H9 (cell line): Measurements from ENCODE around the gene TERC. TPM values are rescaled to one million over a fixed set of nuclear protein-coding genes. Genes with fewer than 3 reads are reported as not detected.

ENCODE experiments used
- DNase-seq: peaks from one replicate; pipeline ENCODE4 v3.0.0-alpha.2; 2017
- H2AFZ ChIP-seq: one replicate; pipeline ENCODE4 v1.6.1; 2013; ENCODE audit warnings: mild to moderate bottlenecking, low read length, control low read depth, moderate library complexity
- H2AK5ac ChIP-seq: 2 replicates; pipeline ENCODE4 v1.6.1; 2013; ENCODE audit warnings: low read length, control low read depth, mixed read lengths; ENCODE audit not compliant: insufficient read length
- H2BK120ac ChIP-seq: one replicate; pipeline ENCODE4 v1.6.1; 2013; ENCODE audit warnings: low read depth, mild to moderate bottlenecking, low read length, control low read depth, inconsistent platforms; ENCODE audit not compliant: poor library complexity, severe bottlenecking
- H2BK12ac ChIP-seq: 2 replicates; pipeline ENCODE4 v1.6.1; 2013; ENCODE audit warnings: low read length, control low read depth, mixed read lengths, low read depth; ENCODE audit not compliant: insufficient read length
- H2BK15ac ChIP-seq: 2 replicates; pipeline ENCODE4 v1.6.1; 2013; ENCODE audit warnings: low read depth, low read length, control low read depth
- H2BK20ac ChIP-seq: one replicate; pipeline ENCODE4 v1.6.1; 2013; ENCODE audit warnings: low read depth, mild to moderate bottlenecking, low read length, control low read depth, inconsistent platforms; ENCODE audit not compliant: poor library complexity, severe bottlenecking
- H2BK5ac ChIP-seq: 2 replicates; pipeline ENCODE4 v1.6.1; 2013; ENCODE audit warnings: low read length, control low read depth, mixed read lengths; ENCODE audit not compliant: insufficient read length
- H3K14ac ChIP-seq: 2 replicates; pipeline ENCODE4 v1.6.1; 2013; ENCODE audit warnings: low read length, control low read depth; ENCODE audit not compliant: insufficient read depth
- H3K18ac ChIP-seq: 2 replicates; pipeline ENCODE4 v1.6.1; 2013; ENCODE audit warnings: low read depth, mild to moderate bottlenecking, mixed read lengths, low read length, control low read depth; ENCODE audit not compliant: insufficient read length
- H3K23ac ChIP-seq: 2 replicates; pipeline ENCODE4 v1.6.1; 2013; ENCODE audit warnings: low read length, control low read depth, mixed read lengths, low read depth; ENCODE audit not compliant: insufficient read length
- H3K23me2 ChIP-seq: 2 replicates; pipeline ENCODE4 v1.6.1; 2013; ENCODE audit warnings: low read depth, mild to moderate bottlenecking, mixed read lengths, low read length, control low read depth; ENCODE audit not compliant: insufficient read length, poor library complexity, severe bottlenecking
- H3K27ac ChIP-seq: 2 replicates; pipeline ENCODE4 v1.5.1; 2013; ENCODE audit warnings: low read length, control low read depth, mixed read lengths, low read depth; ENCODE audit not compliant: insufficient read length
- H3K27me3 ChIP-seq: 2 replicates; pipeline ENCODE4 v1.6.1; 2013; ENCODE audit warnings: low read length, control low read depth, inconsistent platforms; ENCODE audit not compliant: insufficient read depth
- H3K4ac ChIP-seq: 2 replicates; pipeline ENCODE4 v1.6.1; 2013; ENCODE audit warnings: low read depth, mild to moderate bottlenecking, control low read depth, inconsistent platforms, low read length, moderate library complexity
- H3K4me1 ChIP-seq: 2 replicates; pipeline ENCODE4 v1.6.1; 2013; ENCODE audit warnings: low read length, control low read depth, inconsistent platforms; ENCODE audit not compliant: insufficient read depth
- H3K4me2 ChIP-seq: 2 replicates; pipeline ENCODE4 v1.6.1; 2013; ENCODE audit warnings: low read length, control low read depth, mixed read lengths; ENCODE audit not compliant: insufficient read length, insufficient read depth
- H3K56ac ChIP-seq: 2 replicates; pipeline ENCODE4 v1.6.1; 2013; ENCODE audit warnings: low read depth, mild to moderate bottlenecking, mixed read lengths, low read length, control low read depth; ENCODE audit not compliant: insufficient read length
- H3K79me1 ChIP-seq: 2 replicates; pipeline ENCODE4 v1.6.1; 2013; ENCODE audit warnings: low read depth, mild to moderate bottlenecking, moderate library complexity, low read length, control low read depth, inconsistent platforms; ENCODE audit not compliant: insufficient read depth, poor library complexity, severe bottlenecking
- H3K79me2 ChIP-seq: 2 replicates; pipeline ENCODE4 v1.6.1; 2013; ENCODE audit warnings: low read length, control low read depth, inconsistent platforms; ENCODE audit not compliant: insufficient read depth
- H3K9ac ChIP-seq: 2 replicates; pipeline ENCODE4 v1.6.1; 2013; ENCODE audit warnings: low read length, control low read depth, mixed read lengths; ENCODE audit not compliant: insufficient read length; ENCODE audit errors: extremely low read depth
- H3K9me3 ChIP-seq: one replicate; pipeline ENCODE4 v1.6.1; 2013; ENCODE audit warnings: low read depth, low read length, inconsistent platforms; ENCODE audit not compliant: control insufficient read depth
- H3T11ph ChIP-seq: one replicate; pipeline ENCODE4 v1.6.1; 2013; ENCODE audit warnings: mild to moderate bottlenecking, low read length, control low read depth, inconsistent platforms
- H4K20me1 ChIP-seq: one replicate; pipeline ENCODE4 v1.6.1; 2013; ENCODE audit not compliant: control insufficient read depth, insufficient read length, insufficient read depth
- H4K5ac ChIP-seq: 2 replicates; pipeline ENCODE4 v1.6.1; 2013; ENCODE audit warnings: low read depth, mild to moderate bottlenecking, mixed read lengths, low read length, control low read depth; ENCODE audit not compliant: insufficient read length
- H4K8ac ChIP-seq: replicated peaks from 2 replicates; pipeline ENCODE4 v1.6.1; 2013; ENCODE audit warnings: low read length, control low read depth, mixed read lengths, low read depth; ENCODE audit not compliant: insufficient read length
- H4K91ac ChIP-seq: 2 replicates; pipeline ENCODE4 v1.6.1; 2013; ENCODE audit warnings: low read depth, mild to moderate bottlenecking, moderate library complexity, mixed read lengths, low read length, control low read depth; ENCODE audit not compliant: insufficient read length
- H3K27ac Mint-ChIP-seq, 3 experiments: 2 replicates in 2 of 3; 3 replicates in 1 of 3; pipeline ENCODE4 v1.8.0; 2020 to 2021; ENCODE audit warnings: mixed read lengths in 3 of 3, mild to moderate bottlenecking in 1 of 3, moderate library complexity in 1 of 3
- H3K27me3 Mint-ChIP-seq: 2 replicates; pipeline ENCODE4 v1.8.0; 2021; ENCODE audit warnings: low read depth, mild to moderate bottlenecking, moderate library complexity, mixed read lengths
- H3K36me3 Mint-ChIP-seq, 3 experiments: 2 replicates in 2 of 3; 3 replicates in 1 of 3; pipeline ENCODE4 v1.8.0; 2020 to 2021; ENCODE audit warnings: low read depth in 3 of 3, mixed read lengths in 3 of 3; ENCODE audit not compliant: insufficient read depth in 1 of 3
- H3K4me1 Mint-ChIP-seq, 2 experiments: 2 replicates each; pipeline ENCODE4 v1.8.0; 2020; ENCODE audit warnings: mixed read lengths in 2 of 2
- H3K4me3 Mint-ChIP-seq, 2 experiments: 2 replicates in 1 of 2; 3 replicates in 1 of 2; pipeline ENCODE4 v1.8.0; 2020 to 2021; ENCODE audit warnings: mild to moderate bottlenecking in 2 of 2, mixed read lengths in 2 of 2, moderate library complexity in 1 of 2
- H3K9me3 Mint-ChIP-seq, 2 experiments: 2 replicates in 1 of 2; 3 replicates in 1 of 2; pipeline ENCODE4 v1.8.0; 2020; ENCODE audit warnings: mild to moderate bottlenecking in 2 of 2, mixed read lengths in 2 of 2, moderate library complexity in 1 of 2
- CTCF ChIP-seq: fragments of 200-600 bp; sonication (generic); conservative IDR thresholded peaks from 3 replicates; pipeline ENCODE4 v1.8.0; 2021; ENCODE audit warnings: antibody characterized with exemption, mild to moderate bottlenecking
- WGBS: extraction: QIAGEN DNeasy Blood & Tissue Kit; methylation state at CpG from one replicate; pipeline ENCODE4 v1.1.7; 2013; ENCODE audit warnings: missing lambda C conversion rate, low lambda C conversion rate, mixed read lengths; ENCODE audit not compliant: insufficient read length; ENCODE audit errors: extremely low coverage; 5-methylcytosine and 5-hydroxymethylcytosine counted together
- total RNA-seq: library from RNA; stranded (reverse); gene quantifications from 2 replicates; pipeline ENCODE4 v1.2.1, GENCODE V29; 2021

TERC gene
- total RNA-seq, 1 experiment from 2014 or later: 14.1 TPM

- DNase-seq: no peak
- Histone ChIP-seq H3T11ph (no peak overlapping the region), H3K18ac (no peak overlapping the region), H4K5ac (no peak overlapping the region), H3K9me3 (no peaks in the 10 kb centered on the region), H2AFZ (no peak overlapping the region), H3K23me2 (peaks cover 9% of the 10 kb centered on the region), H3K4me1 (no peaks in the 10 kb centered on the region), H4K8ac (no peak overlapping the region), H3K23ac (no peak overlapping the region), H3K27ac (no peak overlapping the region), H3K14ac (no peak overlapping the region), H3K79me1 (no peaks in the 10 kb centered on the region), H2BK5ac (no peak overlapping the region), H4K20me1 (no peaks in the 10 kb centered on the region), H2AK5ac (no peak overlapping the region), H4K91ac (no peak overlapping the region), H2BK120ac (no peak overlapping the region), H3K79me2 (no peaks in the 10 kb centered on the region), H3K27me3 (no peaks in the 10 kb centered on the region), H2BK20ac (no peak overlapping the region), H2BK15ac (no peak overlapping the region), H3K4ac (no peak overlapping the region), H3K9ac (no peak overlapping the region), H3K56ac (no peak overlapping the region), H3K4me2 (no peak overlapping the region), H2BK12ac (no peak overlapping the region)
- Mint-ChIP-seq H3K36me3 (peaks cover 0 to 4% (median 3%) of the 10 kb centered on the region in 3 experiments; a peak in 3 of 7 replicates), H3K4me3 (no peak overlapping the region), H3K4me1 (peaks cover 25 to 30% of the 10 kb centered on the region in 2 experiments), H3K9me3 (peaks cover 0 to 3% of the 10 kb centered on the region in 2 experiments; a peak in 2 of 5 replicates), H3K27me3 (peaks cover 20% of the 10 kb centered on the region), H3K27ac (no peak overlapping the region; a peak in 1 of 7 replicates)
- TF ChIP-seq CTCF: no peak
- WGBS: no CpG with 5 or more reads among the region's 2 CpGs
Observed at GRCh38 chr3:169809230-169809795, 44.5 kb upstream of the TERC start.
